Subcutaneous abdominal adipose tissue (tissue), 5 donors: ENCODE results near the gene NOXA1.

Source experiments
- H3K27ac ChIP-seq: one replicate; pipeline ENCODE4 v1.7.0; 2013; ENCODE audit warnings: low read depth, mild to moderate bottlenecking, inconsistent platforms, low read length, moderate library complexity
- H3K27me3 ChIP-seq, 5 donors: one replicate each; pipeline ENCODE4 v1.7.0; 2013; ENCODE audit warnings: low read length in 5 of 5, inconsistent platforms in 1 of 5; ENCODE audit not compliant: control insufficient read depth in 5 of 5, insufficient read depth in 4 of 5
- H3K36me3 ChIP-seq, 5 donors: one replicate each; pipeline ENCODE4 v1.7.0; 2013; ENCODE audit warnings: low read length in 5 of 5; ENCODE audit not compliant: control insufficient read depth in 5 of 5, insufficient read depth in 5 of 5
- H3K4me1 ChIP-seq, 5 donors: one replicate each; pipeline ENCODE4 v1.7.0; 2013; ENCODE audit warnings: low read length in 5 of 5, mild to moderate bottlenecking in 3 of 5, moderate library complexity in 1 of 5; ENCODE audit not compliant: control insufficient read depth in 5 of 5, insufficient read depth in 5 of 5
- H3K4me3 ChIP-seq, 5 donors: one replicate each; pipeline ENCODE4 v1.7.0; 2013; ENCODE audit warnings: low read length in 5 of 5, low read depth in 1 of 5
- H3K9ac ChIP-seq, 5 donors: one replicate each; pipeline ENCODE4 v1.7.0; 2013; ENCODE audit warnings: low read length in 5 of 5, mild to moderate bottlenecking in 4 of 5, moderate library complexity in 3 of 5
- H3K9me3 ChIP-seq, 5 donors: one replicate each; pipeline ENCODE4 v1.7.0; 2013; ENCODE audit warnings: low read length in 5 of 5; ENCODE audit not compliant: control insufficient read depth in 5 of 5
- donor health status: healthy.
- donor health status: healthy.
- donor health status: healthy.
- donor health status: healthy.
- donor health status: healthy.

NOXA1 gene

GRCh38 chr9:137396227-137396626 is 27.0 kb upstream of the NOXA1 start:
- peaks cover 0 to 23% (median 6%) of the 10 kb centered on the region in 5 donors for H3K36me3 ChIP-seq

GRCh38 chr9:137396634-137397367 is 26.4 kb upstream of the NOXA1 start:
- H3K9me3 ChIP-seq: no peaks in the 10 kb centered on the region
- H3K27ac ChIP-seq: no peak overlapping the region
- H3K36me3 ChIP-seq: peaks cover 0 to 22% (median 6%) of the 10 kb centered on the region in 5 donors
- no peaks in the 10 kb centered on the region for H3K27me3 ChIP-seq
- H3K9ac ChIP-seq: no peak overlapping the region
- peaks cover 0 to 6% (median 0%) of the 10 kb centered on the region in 5 donors for H3K4me1 ChIP-seq
- H3K4me3 ChIP-seq: no peak overlapping the region

More at GRCh38 chr9:137396227-137396626, 27.0 kb upstream of the NOXA1 start:
- Histone ChIP-seq H3K4me3 (no peak overlapping the region), H3K27ac (no peak overlapping the region), H3K9me3 (no peaks in the 10 kb centered on the region), H3K4me1 (peaks cover 0 to 9% (median 0%) of the 10 kb centered on the region in 5 donors), H3K9ac (no peak overlapping the region), H3K27me3 (no peaks in the 10 kb centered on the region)

DNA sequence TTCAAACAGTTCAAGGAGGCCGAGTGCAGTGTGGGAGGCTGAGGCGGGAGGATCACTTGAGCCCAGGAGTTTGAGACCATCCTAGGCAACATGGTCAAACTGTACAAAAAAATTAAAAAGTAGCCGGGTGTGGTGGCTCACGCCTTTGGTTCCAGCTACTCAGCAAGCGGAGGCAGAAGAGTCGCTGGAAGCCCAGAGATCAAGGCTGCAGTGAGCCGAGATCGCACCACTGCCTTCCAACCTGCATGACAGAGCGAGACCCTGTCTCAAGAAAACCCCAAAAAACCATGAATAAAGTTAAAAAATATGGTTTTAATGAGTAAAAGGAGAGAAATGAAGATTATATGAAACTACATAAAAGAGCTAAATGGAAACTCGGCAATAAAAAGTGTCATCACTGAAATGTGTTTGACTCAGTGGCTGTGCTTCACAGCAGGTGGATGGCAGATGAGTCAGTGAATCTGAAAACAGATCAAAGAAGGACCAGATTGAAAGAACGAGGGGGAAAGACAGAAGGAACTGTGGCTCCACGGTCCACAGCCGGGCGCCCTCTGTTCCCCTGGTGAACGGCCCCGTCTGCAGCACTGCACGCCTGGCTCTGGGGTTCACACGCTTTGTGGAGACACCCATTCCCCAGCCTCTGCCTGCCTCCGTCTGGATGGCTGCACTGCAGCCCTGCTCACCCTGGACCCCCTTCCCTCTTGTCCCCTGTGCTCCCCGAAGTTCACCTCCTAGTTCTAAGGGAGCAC is 25.3 kb upstream of the NOXA1 start:
- H3K36me3 ChIP-seq: peaks cover 0 to 12% (median 3%) of the 10 kb centered on the region in 5 donors
- H3K4me3 ChIP-seq: no peak overlapping the region
- H3K27ac ChIP-seq: no peak overlapping the region
- no peaks in the 10 kb centered on the region for H3K9me3 ChIP-seq
- no peaks in the 10 kb centered on the region for H3K4me1 ChIP-seq
- H3K27me3 ChIP-seq: no peaks in the 10 kb centered on the region
- no peak overlapping the region for H3K9ac ChIP-seq

DNA sequence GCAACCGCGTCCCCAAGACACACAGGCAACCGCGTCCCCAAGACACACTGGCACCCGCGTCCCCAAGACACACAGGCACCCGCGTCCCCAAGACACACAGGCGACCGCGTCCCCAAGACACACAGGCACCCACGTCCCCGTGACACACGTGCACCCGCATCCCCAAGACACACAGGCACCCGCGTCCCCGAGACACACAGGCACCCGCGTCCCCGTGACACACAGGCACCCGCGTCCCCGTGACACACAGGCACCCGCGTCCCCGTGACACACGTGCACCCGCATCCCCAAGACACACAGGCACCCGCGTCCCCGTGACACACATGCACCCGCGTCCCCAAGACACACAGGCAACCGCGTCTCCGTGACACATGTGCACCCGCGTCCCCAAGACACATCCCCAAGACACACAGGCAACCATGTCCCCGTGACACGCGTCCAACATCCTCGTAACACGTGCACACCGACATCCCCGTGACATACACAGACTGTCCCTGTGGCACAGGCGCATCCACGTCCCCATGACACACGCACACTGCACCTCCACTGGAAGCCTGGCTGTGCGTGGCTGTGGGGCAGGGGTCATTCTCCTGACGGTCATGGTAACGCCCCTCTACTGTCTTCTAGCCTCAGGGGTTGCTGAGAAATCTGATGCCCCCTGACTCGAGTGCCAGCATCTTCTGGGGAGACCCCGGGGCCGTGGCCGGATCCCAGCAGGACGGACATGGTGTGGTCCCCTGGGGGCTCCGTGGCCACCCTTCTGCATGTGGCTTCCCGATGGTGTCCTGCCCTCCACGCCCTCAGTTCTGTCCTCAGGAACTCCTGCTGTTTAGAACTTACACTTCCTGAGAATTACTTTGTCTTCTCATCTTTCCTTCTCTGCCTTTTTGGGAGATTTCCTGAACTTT is 24.4 kb upstream of the NOXA1 start:
- H3K27ac ChIP-seq: no peak overlapping the region

GRCh38 chr9:137402746-137403145 is 20.4 kb upstream of the NOXA1 start:
- Histone ChIP-seq H3K36me3 (peaks cover 0 to 7% (median 0%) of the 10 kb centered on the region in 5 donors), H3K9ac (no peak overlapping the region), H3K9me3 (no peaks in the 10 kb centered on the region), H3K27ac (no peak overlapping the region), H3K4me3 (no peak overlapping the region), H3K27me3 (no peaks in the 10 kb centered on the region), H3K4me1 (peaks cover 0 to 18% (median 12%) of the 10 kb centered on the region in 5 donors)

More for the DNA sequence above, 24.4 kb upstream of the NOXA1 start:
- no peaks in the 10 kb centered on the region for H3K27me3 ChIP-seq
- no peak overlapping the region for H3K4me3 ChIP-seq
- H3K36me3 ChIP-seq: peaks cover 0 to 7% (median 3%) of the 10 kb centered on the region in 5 donors
- H3K4me1 ChIP-seq: no peaks in the 10 kb centered on the region
- H3K9ac ChIP-seq: no peak overlapping the region
- no peaks in the 10 kb centered on the region for H3K9me3 ChIP-seq

- H3K4me3 ChIP-seq: no peak overlapping the region
These were observed 19.9 kb upstream of the NOXA1 start for GRCh38 chr9:137403269-137403668.

DNA sequence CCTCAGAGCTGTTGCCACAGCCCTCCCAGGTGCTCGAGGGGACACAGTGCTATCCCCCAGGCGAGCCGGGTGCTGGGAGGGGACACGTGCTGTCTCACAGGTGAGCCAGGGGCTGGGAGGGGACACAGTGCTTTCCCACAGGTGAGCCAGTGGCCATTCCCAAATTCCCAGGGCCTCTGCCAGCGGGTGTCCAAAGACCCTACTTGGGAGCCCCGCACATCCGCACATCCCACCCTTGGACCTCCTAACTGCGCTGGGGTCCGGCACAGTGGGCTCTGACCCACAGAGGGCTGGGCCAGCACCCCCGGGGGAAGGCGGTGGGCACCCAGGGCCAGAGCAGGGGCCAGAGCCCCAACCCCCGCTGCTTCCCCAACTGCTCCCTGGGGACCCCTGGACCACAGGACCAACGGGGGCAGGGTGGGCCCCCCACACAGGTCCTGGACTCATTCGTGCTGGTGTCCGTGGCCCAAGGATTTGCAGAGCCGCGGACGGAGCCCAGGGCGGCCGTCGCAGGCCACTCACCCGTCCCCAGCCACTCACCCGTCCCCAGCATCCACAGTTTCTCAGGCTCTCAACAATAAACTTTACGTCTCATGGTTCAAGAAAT is 18.1 kb upstream of the NOXA1 start:
- Histone ChIP-seq H3K9me3 (no peaks in the 10 kb centered on the region), H3K27ac (no peak overlapping the region), H3K4me1 (peaks cover 0 to 21% (median 12%) of the 10 kb centered on the region in 5 donors), H3K27me3 (no peaks in the 10 kb centered on the region), H3K9ac (no peak overlapping the region), H3K4me3 (no peak overlapping the region), H3K36me3 (no peaks in the 10 kb centered on the region)

More at GRCh38 chr9:137403269-137403668, 19.9 kb upstream of the NOXA1 start:
- Histone ChIP-seq H3K27ac (no peak overlapping the region), H3K9me3 (no peaks in the 10 kb centered on the region), H3K4me1 (peaks cover 0 to 21% (median 12%) of the 10 kb centered on the region in 5 donors), H3K9ac (no peak overlapping the region), H3K27me3 (no peaks in the 10 kb centered on the region), H3K36me3 (peaks cover 0 to 4% (median 0%) of the 10 kb centered on the region in 5 donors)

DNA sequence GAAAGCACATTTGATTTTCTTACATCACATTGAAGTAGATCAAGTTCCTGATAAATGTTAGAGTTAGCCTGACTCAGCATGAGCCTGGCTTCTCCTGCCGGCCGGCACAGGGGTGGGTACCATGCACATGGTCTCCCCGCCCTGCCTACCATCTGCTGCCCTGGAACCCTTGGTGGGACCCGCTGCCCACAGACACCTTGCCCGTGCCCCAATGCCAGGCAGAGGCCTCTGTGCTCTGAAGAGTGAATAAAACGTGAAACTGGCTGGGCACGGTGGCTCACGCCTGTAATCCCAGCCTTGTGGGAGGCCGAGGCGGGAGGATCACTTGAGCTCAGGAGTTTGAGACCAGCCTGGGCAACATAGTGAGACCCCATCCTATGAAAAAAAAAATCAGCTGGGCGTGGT is 17.5 kb upstream of the NOXA1 start:
- H3K9ac ChIP-seq: no peak overlapping the region
- no peaks in the 10 kb centered on the region for H3K9me3 ChIP-seq
- H3K27me3 ChIP-seq: no peaks in the 10 kb centered on the region
- peaks cover 0 to 24% (median 14%) of the 10 kb centered on the region in 5 donors for H3K4me1 ChIP-seq
- H3K36me3 ChIP-seq: no peaks in the 10 kb centered on the region
- H3K4me3 ChIP-seq: no peak overlapping the region
- H3K27ac ChIP-seq: no peak overlapping the region

- peaks cover 0 to 30% (median 20%) of the 10 kb centered on the region in 5 donors for H3K4me1 ChIP-seq
- no peaks in the 10 kb centered on the region for H3K36me3 ChIP-seq
- no peaks in the 10 kb centered on the region for H3K9me3 ChIP-seq
- no peaks in the 10 kb centered on the region for H3K27me3 ChIP-seq
- H3K27ac ChIP-seq: no peak overlapping the region
- H3K9ac ChIP-seq: no peak overlapping the region
- peak overlapping the region in 4 of 5 donors; percentile 44 to 64 (median 50) for H3K4me3 ChIP-seq
These were observed 17.0 kb upstream of the NOXA1 start for GRCh38 chr9:137406085-137406760.
